ENCODE results near the gene ILF2.
"Not testable (repeated sequence)": the region's sequence is repeated elsewhere in the genome, so short reads cannot be mapped to it uniquely, and the experiment has no call there.

The ILF2 gene

DNA sequence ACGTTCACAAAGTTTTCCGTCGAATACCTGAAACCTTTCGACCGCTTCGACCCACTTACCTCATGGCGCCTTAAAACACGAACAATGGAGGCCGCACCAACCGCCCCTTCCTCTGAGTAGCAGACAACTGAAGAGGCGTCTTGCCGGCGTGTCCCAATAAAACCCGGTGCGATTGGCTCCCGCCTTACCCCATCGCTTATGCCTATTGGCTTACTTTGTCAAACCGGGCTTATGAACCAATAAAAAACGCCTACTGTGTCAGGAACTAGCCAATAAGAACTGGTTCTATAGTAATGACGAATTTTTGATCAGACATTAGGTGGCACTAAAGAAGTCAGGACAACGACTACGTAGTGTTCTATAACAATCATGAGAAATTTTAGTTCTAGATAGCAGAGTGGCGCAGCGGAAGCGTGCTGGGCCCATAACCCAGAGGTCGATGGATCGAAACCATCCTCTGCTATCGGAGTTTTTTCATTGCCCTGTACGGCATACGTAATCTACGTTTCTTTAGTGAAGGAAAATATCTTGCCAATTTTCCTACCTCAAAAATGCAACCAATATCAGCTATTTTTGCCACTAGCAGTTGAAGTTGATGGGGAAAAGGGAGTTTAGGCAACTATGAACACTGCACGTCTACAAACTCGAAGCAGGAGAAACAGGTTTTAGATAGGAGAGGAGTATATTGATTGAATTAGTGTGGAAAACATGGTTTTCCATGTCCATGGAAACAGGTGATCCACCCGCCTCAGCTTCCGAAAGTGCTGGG lies at the start of gene ILF2:
TSS of gene ILF2 (minus strand) at position 135 of the 769 bp plus-strand sequence. CDS start at position 64, 71 bp downstream.
- peak; percentile 99 for DNase-seq

GRCh38 chr1:153717330-153717729 lies 46.5 kb upstream of the ILF2 start:
- DNase-seq: no peak

DNA sequence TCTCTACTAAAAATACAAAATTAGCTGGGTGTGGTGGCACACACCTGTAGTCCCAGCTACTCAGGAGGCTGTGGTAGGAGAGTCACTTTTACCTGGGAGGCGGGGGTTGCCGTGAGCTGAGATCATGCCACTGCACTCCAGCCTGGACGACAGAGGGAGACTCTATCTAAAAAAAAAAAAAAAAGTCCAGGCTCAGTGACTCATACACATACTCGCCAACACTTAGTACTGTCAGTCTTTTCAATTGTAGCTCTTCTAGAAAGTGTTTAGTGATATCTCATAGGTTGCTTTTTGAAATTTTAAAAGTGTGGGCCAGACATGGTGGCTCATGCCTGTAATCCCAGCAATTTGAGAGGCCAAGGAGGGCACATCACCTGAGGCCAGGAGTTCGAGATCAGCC lies 45.4 kb upstream of the ILF2 start:
- DNase-seq: not testable (repeated sequence)

- DNase-seq: no peak
Observed at GRCh38 chr1:153711026-153711425, 40.2 kb upstream of the ILF2 start.

- DNase-seq: no peak
Observed at GRCh38 chr1:153705484-153705883, 34.7 kb upstream of the ILF2 start.

- no peak for DNase-seq
Observed at GRCh38 chr1:153699768-153700167, 29.0 kb upstream of the ILF2 start.

DNA sequence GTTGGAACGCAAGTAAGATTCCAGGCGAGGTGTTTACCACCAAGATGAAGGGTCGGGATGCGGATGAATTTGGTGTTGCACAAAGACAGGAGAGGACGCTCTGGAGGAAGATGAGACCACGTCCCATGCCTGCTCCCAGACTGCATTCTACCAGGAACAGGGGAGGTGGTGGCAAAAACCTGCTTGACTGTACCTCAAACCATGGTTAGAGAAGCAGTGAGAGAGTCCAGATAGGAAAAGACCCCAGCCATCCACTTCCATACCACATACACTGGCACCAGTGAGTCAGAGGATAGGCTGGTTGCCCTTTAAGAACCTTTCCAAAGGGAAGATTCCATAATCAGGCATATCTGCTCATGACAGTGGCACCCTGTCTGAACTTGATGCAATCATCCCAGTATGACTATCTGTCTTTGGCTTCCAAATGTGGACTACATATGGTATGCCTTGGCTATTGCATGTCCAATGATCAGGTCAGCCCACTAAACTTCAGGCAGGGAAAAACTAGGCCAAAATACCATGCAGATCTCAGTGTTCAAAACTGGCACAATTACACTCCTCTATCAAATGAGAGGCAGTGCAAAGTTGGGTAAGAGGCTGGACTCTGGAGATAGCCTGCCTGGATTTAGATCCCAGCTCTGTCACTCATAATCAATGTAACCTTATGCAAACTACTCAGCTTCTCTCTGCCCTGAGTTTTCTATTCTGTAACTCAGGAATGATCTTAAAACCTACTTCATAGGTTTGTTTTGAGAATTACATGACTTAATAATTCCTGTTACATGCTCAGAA lies 28.3 kb upstream of the ILF2 start:
- DNase-seq: no peak

- DNase-seq: no peak
Observed at GRCh38 chr1:153698020-153698922, 27.5 kb upstream of the ILF2 start.

- DNase-seq: no peak
Observed at GRCh38 chr1:153697191-153698019, 26.6 kb upstream of the ILF2 start.

GRCh38 chr1:153696741-153697140 lies 25.9 kb upstream of the ILF2 start:
- no peak for DNase-seq

DNA sequence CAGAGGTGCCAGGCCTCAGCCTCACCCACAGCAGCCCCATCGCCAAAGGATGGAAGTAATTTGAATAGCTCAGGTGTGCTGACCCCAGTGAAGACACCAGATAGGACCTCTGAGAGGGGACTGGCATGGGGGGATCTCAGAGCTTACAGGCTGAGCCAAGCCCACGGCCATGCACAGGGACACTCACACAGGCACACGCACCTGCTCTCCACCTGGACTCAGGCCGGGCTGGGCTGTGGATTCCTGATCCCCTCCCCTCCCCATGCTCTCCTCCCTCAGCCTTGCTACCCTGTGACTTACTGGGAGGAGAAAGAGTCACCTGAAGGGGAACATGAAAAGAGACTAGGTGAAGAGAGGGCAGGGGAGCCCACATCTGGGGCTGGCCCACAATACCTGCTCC lies 22.7 kb upstream of the ILF2 start:
- DNase-seq: no peak

DNA sequence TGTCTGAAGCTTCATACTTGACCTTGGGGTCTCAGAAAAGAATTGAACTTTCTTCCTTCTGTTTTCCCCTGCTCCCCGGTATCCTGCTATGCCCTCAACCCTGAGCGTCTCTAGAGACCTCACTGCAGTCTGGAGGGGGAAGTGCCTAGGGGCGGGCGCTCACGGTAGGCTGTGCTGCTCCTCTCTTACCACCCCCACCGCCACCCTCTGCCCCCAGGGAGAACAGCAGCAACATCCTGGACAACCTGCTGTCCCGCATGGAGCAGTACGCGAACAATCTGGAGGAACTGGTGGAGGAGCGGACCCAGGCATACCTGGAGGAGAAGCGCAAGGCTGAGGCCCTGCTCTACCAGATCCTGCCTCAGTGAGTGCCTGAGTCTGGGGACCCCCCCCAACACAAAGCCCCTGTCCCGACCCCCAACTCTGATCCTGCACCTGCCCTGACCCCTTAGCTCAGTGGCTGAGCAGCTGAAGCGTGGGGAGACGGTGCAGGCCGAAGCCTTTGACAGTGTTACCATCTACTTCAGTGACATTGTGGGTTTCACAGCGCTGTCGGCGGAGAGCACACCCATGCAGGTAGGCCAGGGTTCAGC lies 18.0 kb upstream of the ILF2 start:
- DNase-seq: no peak

- no peak for DNase-seq
Observed at GRCh38 chr1:153688276-153688675, 17.5 kb upstream of the ILF2 start.

DNA sequence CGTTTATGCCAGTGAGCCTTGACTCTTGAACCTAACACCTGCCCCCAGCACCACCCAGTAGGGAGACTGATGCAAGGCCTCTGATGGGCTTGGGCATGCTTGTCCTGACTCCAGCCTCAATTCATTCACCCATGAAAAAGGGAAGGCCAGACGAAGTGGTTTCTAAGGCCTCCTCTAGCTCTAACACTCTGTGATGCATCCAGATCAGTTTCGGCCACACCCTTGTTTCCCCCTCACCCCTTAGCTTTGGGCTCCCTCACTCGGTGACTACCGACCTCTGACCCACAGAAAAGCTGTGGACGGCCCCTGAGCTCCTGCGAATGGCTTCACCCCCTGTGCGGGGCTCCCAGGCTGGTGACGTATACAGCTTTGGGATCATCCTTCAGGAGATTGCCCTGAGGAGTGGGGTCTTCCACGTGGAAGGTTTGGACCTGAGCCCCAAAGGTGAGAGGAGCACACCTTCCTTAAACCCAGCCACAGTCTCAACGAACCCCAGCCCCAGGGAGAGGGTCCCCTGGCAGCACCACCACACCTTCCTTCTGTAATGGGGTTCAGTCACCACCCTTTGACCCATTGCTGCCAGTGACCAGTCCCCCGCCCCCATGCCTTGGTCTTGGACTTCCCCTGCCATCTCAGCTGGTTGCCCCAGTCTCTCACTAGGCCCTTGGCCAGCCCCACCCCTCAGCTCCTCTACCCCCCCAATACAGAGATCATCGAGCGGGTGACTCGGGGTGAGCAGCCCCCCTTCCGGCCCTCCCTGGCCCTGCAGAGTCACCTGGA lies 16.7 kb upstream of the ILF2 start:
- DNase-seq: no peak

GRCh38 chr1:153685544-153686340 lies 14.9 kb upstream of the ILF2 start:
- no peak for DNase-seq

DNA sequence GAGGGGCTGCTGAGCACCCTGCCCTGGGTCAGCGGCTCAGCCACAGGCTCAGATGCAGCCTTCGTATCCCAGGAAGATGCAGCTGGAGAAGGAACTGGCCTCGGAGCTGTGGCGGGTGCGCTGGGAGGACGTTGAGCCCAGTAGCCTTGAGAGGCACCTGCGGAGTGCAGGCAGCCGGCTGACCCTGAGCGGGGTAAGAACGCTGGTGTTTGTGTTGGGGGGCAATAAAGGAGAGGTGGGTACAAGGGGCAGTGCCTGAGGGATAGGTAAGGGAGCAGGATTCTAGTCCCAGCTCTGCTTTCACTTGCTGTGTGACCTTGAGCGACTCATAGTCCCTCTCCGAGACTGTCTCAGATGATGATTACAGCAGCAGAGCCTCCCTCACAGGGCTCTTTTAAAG lies 14.1 kb upstream of the ILF2 start:
- DNase-seq: no peak

DNA sequence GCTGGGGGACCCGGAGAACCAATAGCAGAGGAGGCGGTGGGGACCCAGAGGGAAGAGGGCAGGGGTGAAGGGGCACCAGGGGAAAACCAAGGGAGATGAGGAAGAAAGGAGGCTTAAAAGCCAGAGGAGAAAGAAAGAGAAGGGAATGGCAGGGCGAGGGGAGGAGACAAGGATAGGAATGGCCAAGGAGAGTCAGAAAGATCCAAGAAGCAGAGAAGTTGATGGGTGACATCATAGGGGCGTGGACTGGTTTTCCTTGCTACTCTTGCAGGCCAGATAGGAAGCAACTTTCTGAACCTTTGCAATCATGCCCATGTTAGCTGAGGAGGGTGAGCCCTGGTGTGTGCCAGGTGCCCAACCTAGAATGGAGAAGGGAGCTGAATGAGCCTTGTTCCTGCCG lies 13.1 kb upstream of the ILF2 start:
- no peak for DNase-seq

DNA sequence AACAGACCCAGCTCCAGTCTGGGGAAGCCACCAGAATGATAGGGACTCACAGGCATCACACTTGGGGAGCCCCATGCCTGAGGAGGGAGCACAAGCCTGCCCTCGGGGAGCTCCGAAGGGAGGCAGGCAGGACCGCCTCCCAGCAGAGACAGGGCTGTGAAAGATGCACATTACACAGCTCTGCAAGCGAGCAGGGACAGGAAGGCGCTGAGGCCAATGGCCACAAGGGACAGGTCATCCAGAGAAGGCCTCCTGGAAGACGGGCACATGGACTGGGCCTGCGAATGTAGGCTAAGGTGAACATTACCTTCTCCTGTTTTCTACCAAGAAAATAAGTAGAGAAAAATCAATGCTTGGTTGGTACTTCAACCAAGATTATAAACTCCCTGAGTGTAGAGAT lies 11.9 kb upstream of the ILF2 start:
- DNase-seq: no peak

GRCh38 chr1:153680120-153680403 lies 9.3 kb upstream of the ILF2 start:
- no peak for DNase-seq

- DNase-seq: no peak
Observed at GRCh38 chr1:153679337-153680119, 8.7 kb upstream of the ILF2 start.

Measured in Kasumi-1 (cell line).